Activated CD8-positive, alpha-beta memory T cell treated with anti-CD3 and anti-CD28 coated beads for 4 hours (primary cell): ENCODE data around the gene PTGDS.
A peak's percentile ranks its signal among the peaks of the same experiment; 100 is the strongest.

ENCODE experiments used
- DNase-seq, 2 donors: peaks; one replicate each; pipeline ENCODE4 v3.0.0-alpha.2; 2020; ENCODE audit warnings: low read depth in 2 of 2

The PTGDS gene

DNA sequence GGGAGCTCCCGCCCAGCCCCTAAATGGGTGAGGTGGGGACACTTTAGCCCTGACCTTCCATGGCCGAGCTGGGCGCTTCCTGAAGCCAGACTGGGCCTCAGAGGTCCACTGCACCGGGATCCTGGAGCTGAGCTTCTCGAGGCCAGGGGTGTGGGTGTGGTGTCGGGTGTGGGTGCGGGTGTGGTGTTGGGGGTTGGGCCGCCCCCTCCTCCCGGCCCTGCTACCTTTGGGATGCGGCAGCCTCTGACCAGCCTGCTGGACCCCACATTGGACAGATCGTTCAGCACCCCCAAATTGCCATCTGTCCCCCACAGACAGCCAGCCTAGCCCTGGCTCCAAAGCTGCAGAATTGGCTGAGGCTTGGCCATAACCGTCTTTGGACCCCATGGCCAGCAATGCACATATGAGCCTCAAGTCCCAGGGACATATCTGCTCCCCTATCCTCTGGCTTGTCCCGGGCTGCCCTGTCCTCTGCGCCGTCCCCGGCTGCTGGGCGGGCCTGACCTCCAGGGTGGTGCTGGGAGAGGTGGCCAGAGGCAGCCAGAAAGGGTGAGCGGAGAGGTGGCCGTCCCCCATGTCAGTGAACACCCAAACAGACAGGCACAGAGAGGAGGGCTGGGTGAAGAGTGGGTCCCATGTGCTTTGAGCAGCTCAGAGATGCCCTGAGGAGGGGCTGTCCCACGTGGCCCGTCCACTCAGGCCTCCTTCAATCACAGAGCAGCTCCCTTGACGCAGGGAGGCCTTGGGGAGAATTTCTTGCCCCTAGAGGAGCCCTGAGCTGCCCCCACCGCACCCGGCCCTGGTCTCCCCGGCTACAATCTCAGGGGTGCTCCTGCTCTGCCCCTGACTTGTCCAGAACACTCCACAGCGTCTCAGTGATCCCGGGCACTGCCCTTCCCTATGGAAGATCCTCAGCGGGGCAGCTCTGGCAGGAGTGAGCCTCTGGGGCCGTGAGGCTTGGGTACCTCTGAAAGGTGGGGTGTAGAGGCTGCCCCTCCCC is 3.4 kb upstream of the PTGDS start:
- no peak for DNase-seq

DNA sequence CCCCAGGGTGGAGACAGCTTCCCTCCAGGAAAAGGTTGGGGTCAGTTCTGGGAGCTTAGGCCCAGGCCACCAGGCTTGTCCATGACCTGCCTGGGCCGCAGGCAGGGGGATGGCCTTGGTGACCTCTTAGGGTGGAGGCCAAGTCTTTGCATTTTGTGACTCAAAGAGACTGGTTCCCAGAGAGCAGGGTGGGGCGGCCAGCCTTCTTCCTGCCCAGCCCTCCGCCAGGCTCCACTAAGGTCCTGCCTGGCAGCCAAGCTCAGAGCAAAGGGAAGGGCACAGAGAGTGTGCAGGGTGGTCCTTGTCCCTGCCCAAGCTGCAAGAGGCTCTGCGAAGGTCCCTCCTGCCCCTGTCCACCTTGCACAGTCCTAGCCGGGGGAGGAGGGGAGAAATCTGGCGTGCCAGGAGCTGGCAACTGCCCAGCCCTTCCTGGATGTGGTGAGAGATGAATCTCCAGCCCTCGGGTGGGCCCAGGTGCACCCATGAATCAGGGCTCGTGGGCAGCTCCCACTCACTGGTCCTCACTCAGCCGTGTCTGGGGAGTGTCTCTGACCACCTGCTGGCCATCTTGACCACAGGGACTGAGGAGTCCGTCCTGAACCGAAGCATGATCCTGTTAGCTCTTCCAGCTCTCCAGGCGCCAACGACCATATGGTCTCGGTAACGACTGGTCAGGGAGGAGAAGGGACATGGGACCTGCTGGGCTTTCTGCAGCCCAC is 2.3 kb upstream of the PTGDS start:
- no peak for DNase-seq

DNA sequence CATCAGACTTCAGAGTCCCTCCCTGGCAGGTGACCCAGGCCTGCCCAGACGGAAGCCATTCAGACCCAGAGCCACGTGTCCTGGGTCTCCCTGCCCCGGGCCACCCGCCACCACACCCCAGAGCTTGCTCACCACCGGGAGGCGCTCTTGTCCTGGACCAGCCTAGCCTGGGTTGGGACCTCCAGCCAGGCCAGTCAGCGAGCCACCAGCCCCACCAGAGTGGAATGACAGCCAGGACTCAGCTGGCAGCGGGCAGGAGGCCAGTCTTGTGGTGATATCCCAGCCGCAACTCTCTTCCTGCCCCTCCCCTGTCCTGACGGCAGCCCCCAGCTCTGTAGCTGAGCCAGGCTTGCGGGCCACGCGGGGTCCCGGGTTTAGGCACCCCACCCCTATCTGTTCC is 1.7 kb upstream of the PTGDS start:
- no peak for DNase-seq

DNA sequence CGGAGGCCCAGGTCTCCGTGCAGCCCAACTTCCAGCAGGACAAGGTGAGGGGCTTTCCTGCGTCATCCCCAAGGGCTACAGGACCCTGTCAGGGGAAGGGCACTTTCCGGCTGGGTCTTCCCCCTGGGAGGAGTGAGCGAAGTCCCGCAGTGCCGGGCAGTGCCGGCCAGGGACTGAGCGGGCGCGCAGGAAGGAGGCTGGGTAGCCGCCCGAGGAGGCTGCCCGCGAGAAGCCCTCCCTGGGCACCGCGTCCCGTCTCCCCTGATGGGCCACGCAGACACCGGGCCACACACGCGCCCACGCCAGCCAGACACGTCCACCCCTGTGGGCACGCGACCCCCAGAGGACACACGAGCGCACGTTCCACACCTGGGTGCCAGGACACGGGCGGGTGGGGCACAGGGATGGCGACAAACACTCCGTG is 357 bp downstream of the PTGDS start:
- DNase-seq, result no peak

DNA sequence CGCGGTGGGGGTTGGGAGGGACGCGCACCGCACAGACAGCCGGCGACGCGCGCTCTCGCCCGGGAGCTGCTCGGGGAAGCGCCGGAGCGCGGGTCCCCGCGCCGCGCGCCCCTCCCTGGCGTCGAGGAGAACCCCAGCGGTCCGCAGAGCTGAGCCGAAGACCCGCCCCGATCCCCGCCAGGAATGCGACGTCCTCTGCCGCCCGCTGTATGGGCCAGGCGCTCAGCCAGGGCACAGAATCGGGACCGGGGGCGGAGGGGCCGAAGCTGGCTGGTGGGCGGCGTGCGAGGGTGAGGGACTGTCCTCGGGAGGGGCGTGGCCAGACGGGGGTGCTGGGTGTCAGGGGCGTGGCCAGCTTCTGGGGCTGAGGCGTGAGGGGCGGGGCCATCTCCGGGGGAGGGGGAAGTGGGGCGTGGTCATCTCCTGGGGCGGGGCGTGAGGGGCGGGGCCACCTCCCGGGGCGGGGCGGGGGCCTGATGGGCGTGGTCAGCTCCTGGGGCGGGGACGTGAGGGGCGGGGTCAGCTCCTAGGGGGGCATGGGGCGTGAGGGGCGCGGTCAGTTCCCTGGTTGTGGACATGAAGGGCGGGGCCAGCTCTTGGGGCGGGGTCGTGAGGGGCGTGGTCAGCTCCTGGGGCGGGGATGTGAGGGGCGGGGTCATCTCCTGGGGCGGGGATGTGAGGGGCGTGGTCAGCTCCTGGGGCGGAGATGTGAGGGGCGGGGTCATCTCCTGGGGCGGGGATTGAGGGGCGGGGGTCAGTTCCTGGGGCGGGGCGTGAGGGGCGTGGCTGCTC is 965 bp downstream of the PTGDS start:
- DNase-seq, result peak; percentile 43 to 62

DNA sequence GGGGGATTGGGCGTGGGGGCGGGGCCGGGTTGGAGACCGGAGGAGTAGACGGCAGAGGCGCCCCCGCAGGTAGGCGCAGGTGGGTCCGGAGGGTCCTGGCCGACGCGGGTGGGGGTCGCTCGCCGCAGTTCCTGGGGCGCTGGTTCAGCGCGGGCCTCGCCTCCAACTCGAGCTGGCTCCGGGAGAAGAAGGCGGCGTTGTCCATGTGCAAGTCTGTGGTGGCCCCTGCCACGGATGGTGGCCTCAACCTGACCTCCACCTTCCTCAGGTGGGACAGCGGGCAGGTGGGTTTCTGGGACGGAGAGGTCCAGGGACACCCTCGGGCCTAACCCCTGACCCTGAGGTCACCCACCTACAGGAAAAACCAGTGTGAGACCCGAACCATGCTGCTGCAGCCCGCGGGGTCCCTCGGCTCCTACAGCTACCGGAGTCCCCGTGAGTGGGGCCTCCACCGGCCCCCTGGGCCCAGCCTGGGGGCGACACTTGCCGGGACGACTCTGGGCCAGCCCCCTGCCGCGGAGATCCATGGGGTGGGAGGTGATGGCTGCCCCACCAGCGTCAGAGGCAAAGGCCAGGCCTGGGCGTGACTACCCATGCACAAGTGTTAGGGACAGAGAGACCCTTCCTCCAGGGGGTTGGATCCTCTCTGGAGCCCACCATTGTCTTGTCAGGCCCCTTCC is 1.7 kb downstream of the PTGDS start:
- no peak for DNase-seq

DNA sequence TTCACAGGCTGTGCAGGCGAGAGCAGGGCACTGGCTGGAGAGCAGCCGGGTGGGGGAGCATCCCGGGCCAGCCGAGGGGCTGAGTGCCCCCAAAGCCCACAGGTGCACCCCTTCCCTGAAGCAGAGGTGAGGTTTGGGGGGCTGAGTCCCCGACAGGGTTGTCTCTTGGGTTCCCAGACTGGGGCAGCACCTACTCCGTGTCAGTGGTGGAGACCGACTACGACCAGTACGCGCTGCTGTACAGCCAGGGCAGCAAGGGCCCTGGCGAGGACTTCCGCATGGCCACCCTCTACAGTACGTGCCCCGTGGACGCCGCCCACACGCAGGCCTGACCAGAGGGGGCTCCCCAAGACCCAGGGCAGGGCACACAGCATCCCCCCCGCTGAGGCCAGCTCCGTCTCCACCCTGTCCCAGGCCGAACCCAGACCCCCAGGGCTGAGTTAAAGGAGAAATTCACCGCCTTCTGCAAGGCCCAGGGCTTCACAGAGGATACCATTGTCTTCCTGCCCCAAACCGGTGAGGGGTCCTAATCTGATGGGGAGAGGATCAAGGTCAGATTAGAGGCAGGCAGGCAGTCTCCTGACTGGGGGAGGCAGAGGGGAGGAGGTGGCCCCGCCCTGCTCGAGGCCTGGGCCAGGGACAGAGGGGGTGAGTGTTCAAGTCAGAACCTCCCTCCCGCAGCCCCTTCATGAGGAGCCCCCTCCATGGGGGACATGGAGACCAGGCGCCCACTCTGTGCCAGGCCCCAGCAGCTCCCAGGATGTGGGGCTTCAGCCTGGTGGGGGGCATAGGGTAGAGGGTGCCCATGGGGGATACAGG is 2.7 kb downstream of the PTGDS start:
- DNase-seq, result no peak

DNA sequence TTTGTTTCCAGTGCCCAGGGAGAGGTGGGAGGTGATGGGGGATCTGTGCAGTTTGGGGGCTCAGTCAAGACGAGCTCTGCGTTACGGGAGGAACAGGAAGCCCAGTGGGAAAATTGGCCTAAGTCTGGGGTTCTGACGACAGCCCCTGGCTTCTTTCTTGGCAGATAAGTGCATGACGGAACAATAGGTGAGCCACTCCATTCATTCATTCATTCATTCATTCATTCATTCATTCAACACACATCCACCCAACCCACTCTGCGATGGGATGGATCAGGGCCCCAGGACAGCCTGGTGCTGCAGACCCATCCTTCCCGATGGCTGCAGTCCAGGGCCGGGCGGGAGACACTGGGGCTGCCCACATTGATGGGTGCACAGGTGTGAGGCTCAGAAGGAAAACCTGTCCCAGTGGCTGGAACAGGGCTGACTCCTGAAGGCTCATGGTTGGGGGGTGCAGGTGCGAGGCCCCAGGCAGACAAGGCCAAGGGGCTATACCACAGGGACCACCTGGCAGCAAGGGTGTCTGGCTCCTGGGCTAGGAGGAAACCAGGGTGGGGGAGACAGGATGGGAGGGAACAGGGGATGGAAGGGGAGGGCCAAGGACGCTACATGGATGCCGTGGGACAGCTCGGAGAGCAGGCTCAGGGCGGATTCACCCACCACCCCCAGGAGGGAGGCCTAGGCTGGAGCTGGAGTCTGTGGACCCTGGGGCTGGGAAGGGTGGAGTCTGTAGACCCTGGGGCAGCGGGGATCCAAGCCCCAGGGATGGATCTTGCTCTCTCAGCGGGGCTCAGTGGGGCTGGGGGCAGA is 3.6 kb downstream of the PTGDS start:
- no peak for DNase-seq

DNA sequence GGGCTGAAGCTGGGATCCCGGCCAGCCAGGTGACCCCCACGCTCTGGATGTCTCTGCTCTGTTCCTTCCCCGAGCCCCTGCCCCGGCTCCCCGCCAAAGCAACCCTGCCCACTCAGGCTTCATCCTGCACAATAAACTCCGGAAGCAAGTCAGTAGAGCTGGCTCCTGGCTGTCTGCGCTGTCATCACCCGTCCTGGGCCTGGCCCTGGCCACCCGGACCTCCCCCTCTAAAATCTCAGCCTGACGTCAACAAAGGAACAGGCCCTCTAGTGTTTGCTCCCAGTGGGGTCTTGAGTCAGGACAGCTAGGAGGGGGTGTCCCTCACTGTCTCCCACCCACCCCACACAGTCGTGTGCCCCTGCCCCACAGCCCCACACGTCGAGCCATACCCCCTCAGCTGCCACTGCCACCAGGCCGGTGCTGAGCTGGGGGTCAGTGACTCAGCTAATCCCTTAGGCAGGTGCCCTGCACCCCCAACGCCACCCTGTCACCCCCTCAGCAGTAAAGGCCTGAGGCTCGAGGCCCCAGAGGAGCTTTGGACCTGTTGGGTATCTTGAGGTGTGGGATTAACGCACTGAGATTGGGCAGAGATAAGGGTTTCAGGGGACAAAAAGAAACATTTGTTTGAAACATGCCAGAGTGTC is 4.4 kb downstream of the PTGDS start:
- DNase-seq, result no peak

DNA sequence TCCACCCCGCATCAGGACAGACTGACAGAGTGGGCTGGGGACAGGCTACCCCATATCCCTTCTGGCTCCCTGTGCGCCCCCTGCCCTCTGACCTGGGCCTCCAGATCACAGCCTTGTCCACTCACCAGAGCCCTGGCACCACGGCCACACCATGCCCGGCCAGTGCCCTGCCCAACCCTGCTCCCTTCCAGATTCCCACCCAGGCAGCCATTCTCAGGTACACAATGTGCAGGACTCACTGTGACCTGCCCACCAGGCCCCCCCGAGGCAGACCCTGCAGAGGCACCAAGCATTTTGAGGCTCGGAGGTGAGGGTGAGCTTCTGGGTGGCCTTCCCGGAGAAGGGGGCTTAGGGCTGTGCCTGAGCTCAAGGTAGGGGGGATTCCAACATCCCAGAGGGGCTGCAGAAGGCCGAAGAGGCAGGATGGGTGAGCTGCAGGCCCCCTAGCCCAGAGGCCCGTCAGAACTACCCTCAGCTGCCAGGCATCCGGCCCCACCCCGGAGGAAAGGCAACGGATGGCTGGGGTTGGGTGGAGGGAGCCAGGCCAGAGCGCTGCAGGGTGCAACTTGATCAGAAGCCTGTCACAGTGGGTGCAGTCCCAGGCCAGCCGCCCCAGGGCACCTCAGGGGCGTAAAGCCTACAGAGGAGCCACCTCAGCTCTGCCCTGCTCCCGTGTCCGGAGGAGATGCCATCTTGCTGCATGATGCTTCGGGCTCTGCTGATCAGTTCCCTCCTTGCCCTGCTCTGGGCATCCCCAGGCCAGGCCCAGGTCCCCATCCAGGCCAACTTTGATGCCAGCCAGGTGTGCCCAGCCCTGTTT is 5.1 kb downstream of the PTGDS start, which contains the start of gene LCNL1:
Gene LCNL1 (plus strand): TSS at position 762 of the 820 bp plus-strand sequence. CDS start 594 bp downstream, outside the sequence.
- no peak for DNase-seq

DNA sequence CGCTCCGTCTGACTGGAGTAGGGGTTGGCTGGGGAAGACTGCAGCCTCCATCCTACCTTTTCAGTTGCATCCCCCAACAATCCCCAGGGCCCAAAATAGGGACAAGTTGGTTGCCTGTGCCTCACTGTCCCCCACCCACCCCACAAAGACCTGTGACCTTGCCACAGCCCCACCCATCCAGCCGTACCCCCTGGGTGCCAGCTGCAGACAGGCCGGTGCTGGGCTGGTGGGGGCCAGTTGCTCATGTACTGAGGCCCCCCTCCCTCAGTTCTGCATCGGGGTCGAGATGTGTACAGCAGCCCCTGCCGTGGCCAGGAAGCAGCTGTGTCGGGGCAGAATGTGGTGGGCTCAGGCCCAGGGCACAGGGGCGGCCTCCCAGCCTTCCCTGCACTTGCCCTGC is 5.9 kb downstream of the PTGDS start:
- DNase-seq, result no peak

DNA sequence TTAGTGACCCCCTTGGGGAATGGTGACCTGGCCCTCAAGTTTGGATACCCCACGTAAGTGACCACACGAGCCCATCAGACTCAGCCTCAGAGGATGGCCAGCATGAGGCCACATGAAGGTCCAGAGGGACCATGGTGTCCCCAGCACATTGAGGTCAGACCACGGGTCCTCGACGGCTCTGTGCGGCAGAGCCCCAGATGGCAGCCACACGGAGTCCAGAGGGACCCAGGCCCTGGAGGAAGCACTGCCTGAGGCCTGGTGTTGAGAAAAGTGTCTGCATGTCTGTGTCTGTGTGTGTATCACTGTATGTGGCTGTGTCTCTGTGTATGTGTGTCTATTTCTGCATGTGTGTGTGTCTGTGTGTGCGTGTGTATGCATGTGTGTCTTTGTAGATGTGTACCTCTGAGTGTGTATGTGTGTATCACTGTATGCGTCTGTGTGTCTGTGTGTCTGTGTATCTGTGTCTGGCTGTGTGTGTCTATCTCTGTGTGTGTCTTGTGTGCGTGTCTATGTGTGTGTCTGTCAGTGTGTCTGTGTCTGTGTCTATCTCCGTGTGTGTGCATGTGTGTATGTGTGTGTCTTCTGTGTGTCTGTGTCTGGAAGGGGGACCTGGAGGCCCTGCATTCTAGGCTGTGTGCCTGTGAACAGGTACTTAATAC is 6.5 kb downstream of the PTGDS start:
- no peak for DNase-seq

DNA sequence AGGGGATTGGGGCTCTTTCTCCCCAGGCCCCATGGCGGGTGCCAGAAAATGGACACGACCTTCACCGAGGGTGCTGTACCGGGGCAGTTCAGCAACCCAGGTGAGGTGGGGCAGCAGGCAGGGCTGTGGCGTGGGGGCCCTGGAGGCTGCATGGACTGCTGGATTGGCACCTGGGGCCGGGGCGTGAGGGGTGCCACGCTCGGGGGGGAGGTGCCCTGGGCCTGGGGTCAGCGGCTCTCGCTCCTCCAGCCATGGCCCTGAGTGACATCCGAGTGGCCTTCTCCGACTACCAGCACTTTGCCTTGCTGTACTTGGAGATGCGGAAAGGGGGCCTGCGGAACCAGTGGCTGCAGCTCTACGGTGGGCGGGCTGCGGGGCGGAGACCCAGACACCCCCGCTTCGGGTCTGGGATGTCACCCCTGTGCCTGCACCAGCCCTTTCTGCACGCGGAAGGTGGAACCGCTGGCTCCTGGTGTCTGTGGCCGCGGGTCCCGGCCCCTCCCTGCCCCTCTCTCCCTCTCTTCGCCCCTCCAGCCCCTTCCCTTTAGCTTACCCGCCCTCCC is 7.2 kb downstream of the PTGDS start:
- DNase-seq, result no peak

DNA sequence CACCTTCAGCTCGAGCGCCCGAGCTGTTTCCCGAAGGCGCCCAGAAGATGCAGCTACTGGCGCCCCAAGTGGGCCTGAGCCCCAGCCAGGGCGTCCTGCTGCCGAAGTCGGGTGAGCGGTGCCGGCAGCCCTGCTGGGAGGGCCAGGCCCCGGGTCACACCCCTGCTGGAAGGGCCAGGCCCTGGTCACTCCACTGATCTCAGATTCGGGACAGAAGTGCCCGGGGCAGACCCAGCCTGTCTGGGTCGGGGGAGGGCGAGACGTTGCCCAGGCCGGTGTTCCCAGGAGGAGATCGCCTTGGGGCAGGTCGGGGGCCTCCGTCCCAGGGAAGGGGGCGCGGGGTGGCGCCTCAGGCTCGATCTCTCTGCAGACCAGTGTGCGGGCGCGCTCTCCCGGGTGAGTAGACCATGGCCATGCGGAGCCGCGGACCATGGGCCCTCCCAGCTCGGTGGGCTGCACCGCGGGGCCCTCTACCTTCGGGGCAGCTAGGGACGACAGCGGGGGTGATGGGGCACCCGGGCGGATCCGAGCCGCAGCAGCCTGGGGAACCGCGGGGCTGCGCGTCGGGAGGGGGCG is 7.8 kb downstream of the PTGDS start:
- DNase-seq, result no peak

DNA sequence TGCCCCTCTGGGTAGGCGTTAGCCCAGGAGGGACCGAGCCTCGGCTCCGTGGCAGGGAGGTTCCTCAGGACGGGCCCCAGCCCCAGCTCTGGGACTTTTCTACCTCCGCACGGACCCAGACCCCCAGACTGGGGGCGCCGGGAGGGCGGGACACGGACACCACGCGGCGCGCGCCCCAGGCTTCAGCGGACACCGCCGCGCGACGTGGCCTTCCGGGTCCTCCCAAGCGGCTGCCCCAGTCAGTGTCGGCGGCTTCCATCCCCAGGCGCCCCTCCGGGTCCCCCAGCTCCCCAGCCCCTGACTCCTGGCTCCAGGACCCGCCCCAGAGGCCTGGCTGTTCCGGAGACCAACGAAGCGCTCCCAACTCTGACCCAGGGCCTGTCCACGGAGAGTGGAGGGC is 8.5 kb downstream of the PTGDS start:
- no peak for DNase-seq

DNA sequence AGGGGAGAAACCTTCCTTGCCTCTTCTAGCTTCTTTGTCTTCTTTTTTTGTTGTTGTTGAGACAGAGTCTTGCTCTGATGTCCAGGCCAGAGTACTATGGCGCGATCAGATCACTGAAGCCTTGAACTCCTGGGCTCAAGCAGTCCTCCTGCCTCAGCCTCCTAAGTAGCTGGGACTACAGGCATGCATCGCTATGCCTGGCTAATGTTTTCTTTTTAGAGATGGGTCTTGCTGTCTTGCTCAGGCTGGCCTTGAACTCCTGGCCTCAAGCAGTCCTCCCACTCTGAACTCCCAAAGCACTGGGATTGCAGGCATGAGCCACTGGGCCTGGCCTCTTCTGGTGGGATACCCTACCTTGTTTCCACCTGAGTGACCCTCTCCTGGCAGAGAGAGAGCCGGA is 11.6 kb downstream of the PTGDS start:
- DNase-seq, result no peak
